Embryonic facial prominence (tissue), 1 donor: ENCODE results near the gene DNAJC5.
"Not testable (repeated sequence)": the region's sequence is repeated elsewhere in the genome, so short reads cannot be mapped to it uniquely, and the experiment has no call there.

Experiments
- DNase-seq: peaks from one replicate; pipeline ENCODE4 v3.0.0-alpha.2; 2016; ENCODE audit errors: extremely low spot score

DNAJC5 gene

GRCh38 chr20:63911176-63911575 lies 16.2 kb downstream of the DNAJC5 start:
- DNase-seq = no peak

- DNase-seq = no peak
These were observed 18.8 kb downstream of the DNAJC5 start for GRCh38 chr20:63913768-63914167.

- DNase-seq = no peak
These were observed 20.5 kb downstream of the DNAJC5 start for GRCh38 chr20:63915471-63915870.

GRCh38 chr20:63916371-63916939 lies 21.5 kb downstream of the DNAJC5 start:
- not testable (repeated sequence) for DNase-seq

GRCh38 chr20:63917811-63918210 lies 22.9 kb downstream of the DNAJC5 start:
- DNase-seq = no peak

- DNase-seq = no peak
These were observed 24.2 kb downstream of the DNAJC5 start for GRCh38 chr20:63919130-63919529.

GRCh38 chr20:63920226-63920625 lies 25.3 kb downstream of the DNAJC5 start:
- no peak for DNase-seq

- DNase-seq = no peak
These were observed 28.7 kb downstream of the DNAJC5 start for GRCh38 chr20:63923651-63924050.

GRCh38 chr20:63924241-63924640 lies 29.3 kb downstream of the DNAJC5 start:
- DNase-seq = no peak

- no peak for DNase-seq
These were observed 31.4 kb downstream of the DNAJC5 start for GRCh38 chr20:63926298-63926697.

- DNase-seq = no peak
These were observed 34.1 kb downstream of the DNAJC5 start for GRCh38 chr20:63929071-63929470.

- DNase-seq = not testable (repeated sequence)
These were observed 34.6 kb downstream of the DNAJC5 start for GRCh38 chr20:63929473-63929883.

GRCh38 chr20:63930971-63931553 lies 36.1 kb downstream of the DNAJC5 start:
- DNase-seq = no peak

- DNase-seq = no peak
These were observed 36.8 kb downstream of the DNAJC5 start for GRCh38 chr20:63931735-63932134.

- DNase-seq = no peak
These were observed 37.8 kb downstream of the DNAJC5 start for GRCh38 chr20:63932606-63933160.

- DNase-seq = no peak
These were observed 38.7 kb downstream of the DNAJC5 start for GRCh38 chr20:63933646-63934045.

GRCh38 chr20:63934271-63935068 lies 39.5 kb downstream of the DNAJC5 start:
- DNase-seq = no peak

- no peak for DNase-seq
These were observed 40.5 kb downstream of the DNAJC5 start for GRCh38 chr20:63935447-63935846.

GRCh38 chr20:63937596-63937995 lies 42.7 kb downstream of the DNAJC5 start:
- DNase-seq = no peak

GRCh38 chr20:63939061-63939935 lies 44.4 kb downstream of the DNAJC5 start:
- no peak for DNase-seq

GRCh38 chr20:63940071-63940471 lies 45.1 kb downstream of the DNAJC5 start:
- DNase-seq = no peak
